Retinal pigment epithelial cell (primary cell): ENCODE data around the gene NCCRP1.

Experiments
- DNase-seq: peaks from one replicate; pipeline ENCODE4 v3.0.0-alpha.2; 2010; ENCODE audit warnings: low read depth
- H3K4me3 ChIP-seq: 2 replicates; pipeline ENCODE4 v1.5.1; 2011; ENCODE audit warnings: mild to moderate bottlenecking, low read length, control low read depth, moderate library complexity
- TF ChIP-seq, protein P1 (sequence below): conservative IDR thresholded peaks from 2 replicates; pipeline ENCODE4 v1.5.1; 2011; ENCODE audit warnings: low read depth, low read length, control low read depth, inconsistent platforms

NCCRP1 gene

DNA sequence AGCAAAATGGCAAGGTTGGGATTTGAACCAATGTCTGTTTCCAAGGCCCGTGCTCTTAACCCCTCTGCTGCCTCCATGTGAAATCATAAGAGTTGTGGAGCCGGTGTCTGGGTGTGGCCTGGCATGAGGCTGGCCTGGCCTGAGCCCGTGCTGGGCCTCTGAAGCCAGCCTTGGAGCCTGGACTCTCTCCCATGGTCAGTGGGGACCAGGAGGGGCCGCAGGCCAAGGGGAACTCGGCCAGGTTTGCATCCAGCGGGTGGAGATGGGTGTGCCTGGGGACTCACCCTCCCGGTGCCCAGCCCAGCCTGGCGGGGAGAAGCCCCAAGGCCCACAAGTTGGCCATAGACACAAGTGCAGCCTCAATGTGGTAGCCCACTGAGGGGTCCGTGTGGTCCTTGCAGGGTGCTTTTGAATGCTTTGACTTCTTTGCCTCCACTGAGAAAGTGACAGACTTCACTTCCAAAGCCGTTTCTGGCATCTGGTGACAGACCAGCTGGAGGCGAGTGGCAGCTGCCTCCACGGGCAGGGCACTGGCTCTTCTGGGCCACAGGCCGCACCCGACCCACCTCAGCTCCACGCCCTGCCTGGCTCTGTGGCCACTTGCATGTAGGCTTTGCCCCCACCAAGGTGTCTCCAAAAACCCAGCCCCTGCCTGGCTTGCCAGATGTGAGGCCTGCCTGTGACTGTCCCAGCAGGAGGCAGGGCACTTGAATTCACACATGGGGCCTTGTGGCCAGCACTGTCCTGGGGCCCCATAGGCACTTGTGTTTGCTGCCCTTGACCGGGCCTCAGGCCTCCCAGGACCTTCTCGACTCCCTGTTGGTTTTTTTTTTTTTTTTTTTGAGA is 26.2 kb upstream of the NCCRP1 start:
- TF ChIP-seq, protein P1, sequence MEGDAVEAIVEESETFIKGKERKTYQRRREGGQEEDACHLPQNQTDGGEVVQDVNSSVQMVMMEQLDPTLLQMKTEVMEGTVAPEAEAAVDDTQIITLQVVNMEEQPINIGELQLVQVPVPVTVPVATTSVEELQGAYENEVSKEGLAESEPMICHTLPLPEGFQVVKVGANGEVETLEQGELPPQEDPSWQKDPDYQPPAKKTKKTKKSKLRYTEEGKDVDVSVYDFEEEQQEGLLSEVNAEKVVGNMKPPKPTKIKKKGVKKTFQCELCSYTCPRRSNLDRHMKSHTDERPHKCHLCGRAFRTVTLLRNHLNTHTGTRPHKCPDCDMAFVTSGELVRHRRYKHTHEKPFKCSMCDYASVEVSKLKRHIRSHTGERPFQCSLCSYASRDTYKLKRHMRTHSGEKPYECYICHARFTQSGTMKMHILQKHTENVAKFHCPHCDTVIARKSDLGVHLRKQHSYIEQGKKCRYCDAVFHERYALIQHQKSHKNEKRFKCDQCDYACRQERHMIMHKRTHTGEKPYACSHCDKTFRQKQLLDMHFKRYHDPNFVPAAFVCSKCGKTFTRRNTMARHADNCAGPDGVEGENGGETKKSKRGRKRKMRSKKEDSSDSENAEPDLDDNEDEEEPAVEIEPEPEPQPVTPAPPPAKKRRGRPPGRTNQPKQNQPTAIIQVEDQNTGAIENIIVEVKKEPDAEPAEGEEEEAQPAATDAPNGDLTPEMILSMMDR = no peak
- H3K4me3 ChIP-seq = no peak overlapping the region
- no peak for DNase-seq

DNA sequence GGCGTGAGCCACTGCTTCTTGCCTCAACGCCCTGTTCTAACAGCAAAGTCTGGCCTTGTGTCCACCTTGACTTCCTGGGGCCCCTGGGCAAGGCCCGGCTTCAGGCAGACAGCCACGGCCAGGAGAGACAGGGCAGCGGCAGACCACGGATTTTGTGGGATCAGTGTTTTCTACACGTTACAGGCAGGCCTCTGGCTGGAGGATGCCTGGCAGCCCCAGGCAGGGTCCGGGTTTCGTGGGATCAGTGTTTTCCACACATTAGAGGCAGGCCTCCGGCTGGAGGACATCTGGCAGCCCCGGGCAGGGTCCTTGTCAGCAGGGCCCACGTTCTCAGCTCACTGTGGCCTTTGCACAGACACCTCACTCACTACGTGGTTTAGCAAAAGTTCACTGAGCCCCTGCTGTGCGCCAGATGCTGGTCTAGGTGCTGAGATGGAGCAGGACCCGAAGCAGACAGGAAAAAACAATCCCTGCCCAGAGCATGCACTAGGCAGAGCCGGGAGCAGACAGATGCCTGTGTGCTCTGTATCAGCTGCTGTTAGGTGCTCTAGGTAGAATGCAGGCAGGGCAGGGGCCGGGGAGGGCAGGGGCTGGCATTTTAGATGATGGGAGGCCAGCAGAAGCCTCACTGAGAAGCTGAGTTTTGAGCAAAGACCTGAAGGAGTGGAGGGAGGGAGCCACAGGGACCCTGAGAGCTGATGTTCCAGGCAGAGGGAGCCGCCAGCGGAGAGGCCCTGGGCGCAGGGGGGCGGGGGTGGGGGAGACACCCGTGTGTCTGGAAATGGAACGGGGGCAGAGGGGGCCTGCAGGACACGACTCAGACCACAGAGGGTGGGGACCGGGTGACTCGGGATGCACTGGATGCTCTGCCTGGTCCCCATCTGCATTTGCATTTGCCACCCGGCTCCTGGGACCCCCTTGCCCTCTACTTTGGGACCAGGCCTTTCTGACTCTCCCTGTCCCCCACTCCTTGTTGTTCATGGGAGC is 25.0 kb upstream of the NCCRP1 start:
- no peak overlapping the region for H3K4me3 ChIP-seq
- DNase-seq = no peak
- TF ChIP-seq, protein P1 = no peak

GRCh38 chr19:39172700-39173501 is 23.9 kb upstream of the NCCRP1 start:
- H3K4me3 ChIP-seq = no peak overlapping the region
- TF ChIP-seq, protein P1 = no peak
- no peak for DNase-seq

- TF ChIP-seq, protein P1 = no peak
- no peak overlapping the region for H3K4me3 ChIP-seq
- no peak for DNase-seq
Observed at GRCh38 chr19:39173502-39173991, 23.2 kb upstream of the NCCRP1 start.

- DNase-seq = no peak
- TF ChIP-seq, protein P1 = no peak
- H3K4me3 ChIP-seq = no peak overlapping the region
Observed at GRCh38 chr19:39174142-39174541, 22.6 kb upstream of the NCCRP1 start.
